HCEC 1CT (cell line): Measurements from ENCODE around the gene UGT1A6.
"Not testable (repeated sequence)": the region's sequence is repeated elsewhere in the genome, so short reads cannot be mapped to it uniquely, and the experiment has no call there.

ENCODE experiments used
- DNase-seq: peaks from one replicate; pipeline ENCODE4 v3.0.0-alpha.2; 2017

The UGT1A6 gene

GRCh38 chr2:233736868-233737653 is 44.4 kb downstream of the UGT1A6 start:
- not testable (repeated sequence) for DNase-seq

- no peak for DNase-seq
These were observed 48.2 kb downstream of the UGT1A6 start for GRCh38 chr2:233740870-233741269.

GRCh38 chr2:233743464-233744259 is 51.0 kb downstream of the UGT1A6 start:
- no peak for DNase-seq

GRCh38 chr2:233745073-233745755 is 52.5 kb downstream of the UGT1A6 start:
- DNase-seq: no peak

- not testable (repeated sequence) for DNase-seq
These were observed 53.1 kb downstream of the UGT1A6 start for GRCh38 chr2:233745838-233746237.

- no peak for DNase-seq
These were observed 54.0 kb downstream of the UGT1A6 start for GRCh38 chr2:233746475-233747282.

GRCh38 chr2:233747283-233747544 is 54.5 kb downstream of the UGT1A6 start:
- DNase-seq: no peak

- DNase-seq: not testable (repeated sequence)
These were observed 58.0 kb downstream of the UGT1A6 start for GRCh38 chr2:233750689-233751088.

- not testable (repeated sequence) for DNase-seq
These were observed 58.7 kb downstream of the UGT1A6 start for GRCh38 chr2:233751212-233752009.

- no peak for DNase-seq
These were observed 62.4 kb downstream of the UGT1A6 start for GRCh38 chr2:233754872-233755611.

- DNase-seq: no peak
These were observed 63.9 kb downstream of the UGT1A6 start for GRCh38 chr2:233756429-233757081.

- DNase-seq: no peak
These were observed 65.5 kb downstream of the UGT1A6 start for GRCh38 chr2:233758141-233758540.

GRCh38 chr2:233758849-233759248 is 66.2 kb downstream of the UGT1A6 start:
- no peak for DNase-seq

GRCh38 chr2:233760043-233760442 is 67.4 kb downstream of the UGT1A6 start, which contains the start of gene UGT1A1:
TSS of gene UGT1A1 (plus strand) at chr2:233760270. CDS start at chr2:233760288, 18 bp downstream.
- no peak for DNase-seq

- DNase-seq: no peak
These were observed 68.5 kb downstream of the UGT1A6 start for GRCh38 chr2:233761040-233761769.

- peak; percentile 59 for DNase-seq
These were observed 71.6 kb downstream of the UGT1A6 start for GRCh38 chr2:233764264-233764663.

GRCh38 chr2:233764761-233765160 is 72.1 kb downstream of the UGT1A6 start:
- no peak for DNase-seq

GRCh38 chr2:233766416-233766815 is 73.7 kb downstream of the UGT1A6 start:
- DNase-seq: no peak

- DNase-seq: no peak
These were observed 75.4 kb downstream of the UGT1A6 start for GRCh38 chr2:233768076-233768475.

GRCh38 chr2:233769260-233769659 is 76.6 kb downstream of the UGT1A6 start:
- DNase-seq: no peak
